Heart right ventricle (tissue), 16 donors: ENCODE data around the gene PSMG3. TPM values are rescaled to one million over a fixed set of nuclear protein-coding genes. Genes with fewer than 3 reads are reported as not detected.

Source experiments
- ATAC-seq, 8 donors: fragments of 200-7000 bp; cut with Tn5 transposase; one replicate each; pipeline ENCODE4 v1.9.1; 2020; ENCODE audit warnings: mild to moderate bottlenecking in 8 of 8, moderate library complexity in 8 of 8, moderate number of reproducible peaks in 1 of 8
- DNase-seq, 2 donors: peaks; one replicate each; pipeline ENCODE4 v3.0.0-alpha.2; 2020
- H3K27ac ChIP-seq, 10 donors: fragments of 200-600 bp; sonication (generic) in 2 of 10; one replicate each; pipeline versions ENCODE4 v1.5.0 to v1.8.0; 2020 to 2022; ENCODE audit warnings: mild to moderate bottlenecking in 3 of 10
- H3K27me3 ChIP-seq, 7 donors: fragments of 200-600 bp; one replicate each; pipeline ENCODE4 v1.8.0; 2021 to 2022; ENCODE audit warnings: mild to moderate bottlenecking in 2 of 7
- H3K36me3 ChIP-seq, 9 donors: fragments of 200-600 bp; sonication (generic) in 1 of 9; one replicate each; pipeline versions ENCODE4 v1.5.0 to v1.8.0; 2020 to 2022; ENCODE audit warnings: mild to moderate bottlenecking in 2 of 9
- H3K4me1 ChIP-seq, 9 donors: fragments of 200-600 bp; sonication (generic) in 1 of 9; one replicate each; pipeline versions ENCODE4 v1.5.0 to v1.8.0; 2020 to 2022; ENCODE audit warnings: mild to moderate bottlenecking in 4 of 9
- H3K4me3 ChIP-seq, 10 donors: fragments of 200-600 bp; sonication (generic) in 2 of 10; one replicate each; pipeline versions ENCODE4 v1.5.0 to v1.8.0; 2020 to 2022; ENCODE audit warnings: mild to moderate bottlenecking in 7 of 10, moderate library complexity in 2 of 10
- H3K9me3 ChIP-seq, 11 donors: fragments of 200-600 bp in 10 of 11; sonication (generic) in 2 of 11; one replicate each; pipeline versions ENCODE4 v1.5.0 to v1.8.0; 2013 to 2022; ENCODE audit warnings: mild to moderate bottlenecking in 2 of 11, control low read depth in 1 of 11, moderate library complexity in 1 of 11
- WGBS, 2 donors: extraction: QIAGEN DNeasy Blood & Tissue Kit; methylation state at CpG; one replicate each; pipeline ENCODE4 v1.1.7; 2013; ENCODE audit warnings: inconsistent platforms in 1 of 2; 5-methylcytosine and 5-hydroxymethylcytosine counted together
- intact Hi-C, 10 donors: fragments of 100-400 bp; cut with DNase I; formaldehyde crosslinking; loops; one replicate each; pipeline versions ENCODE4 v1.11.1 to v1.14.2; 2022
- polyA plus RNA-seq, 2 donors: library from polyadenylated mRNA; stranded (reverse); fragments of 200-250 nt; gene quantifications; one replicate each; pipeline ENCODE4 v1.2.3, GENCODE V29; 2013
- total RNA-seq, 10 donors: library from RNA; stranded (reverse); fragmentation: NEBNext Ultra II Directional in 3 of 10; extraction: Animal tissue kit (Norgen Biotek cat#: 25700) in 3 of 10; gene quantifications; one replicate each; pipeline versions ENCODE4 v1.2.1 to v1.2.4, GENCODE V29; 2021 to 2023
- TF ChIP-seq, protein P1 (sequence below), 9 donors: fragments of 200-600 bp; sonication (generic) in 2 of 9; IDR thresholded peaks; one replicate each; pipeline versions ENCODE4 v1.5.0 to v1.8.0; 2021 to 2022; ENCODE audit warnings: antibody characterized with exemption in 9 of 9, mild to moderate bottlenecking in 5 of 9, moderate library complexity in 1 of 9
- donor health status: Arrhythmogenic right ventricular cardiomyopathy.
- donor health status: ischemic (EF 13 %, LVEDD 7.1; RV severe dilation, severe dysfunction).
- donor health status: healthy with polysubstance abuse.
- donor health status: DM: no; HTN: yes; CAD: no.
- donor health status: DM: no; HTN: no; CAD: no.
- donor health status: ischemic (EF 25% LVEDD 6.9; RV normal size, moderate dysfunction).
- donor health status: ischemic (EF 25% LVEDD 5.7; RV mildly dilated, moderate dysfunction).
- donor health status: healthy.
- donor health status: DM: yes; HTN: yes; CAD: no.
- donor health status: Ischemic cardiomyopathy.
- donor health status: ischemic (EF 35%, LVEDD 5.7; RV mildly dilated, moderate dysfunction).
- donor health status: nonischemic (EF 11% LVEDD 7.7; RV severe dilation, severe dysfunction).
- donor health status: DM: yes; HTN: yes; CAD: no.
- donor health status: PGD.
- donor health status: ischemic (EF 29% LVEDD 5.4; RV normal size, mild dysfunction).
- donor health status: nonischemic (EF 23%, LVEDD 6.1; RV moderate dilation, normal function).

The PSMG3 gene
- total and polyA plus RNA-seq, 12 donors = 7.3 to 45.7 (median 12.0) TPM

DNA sequence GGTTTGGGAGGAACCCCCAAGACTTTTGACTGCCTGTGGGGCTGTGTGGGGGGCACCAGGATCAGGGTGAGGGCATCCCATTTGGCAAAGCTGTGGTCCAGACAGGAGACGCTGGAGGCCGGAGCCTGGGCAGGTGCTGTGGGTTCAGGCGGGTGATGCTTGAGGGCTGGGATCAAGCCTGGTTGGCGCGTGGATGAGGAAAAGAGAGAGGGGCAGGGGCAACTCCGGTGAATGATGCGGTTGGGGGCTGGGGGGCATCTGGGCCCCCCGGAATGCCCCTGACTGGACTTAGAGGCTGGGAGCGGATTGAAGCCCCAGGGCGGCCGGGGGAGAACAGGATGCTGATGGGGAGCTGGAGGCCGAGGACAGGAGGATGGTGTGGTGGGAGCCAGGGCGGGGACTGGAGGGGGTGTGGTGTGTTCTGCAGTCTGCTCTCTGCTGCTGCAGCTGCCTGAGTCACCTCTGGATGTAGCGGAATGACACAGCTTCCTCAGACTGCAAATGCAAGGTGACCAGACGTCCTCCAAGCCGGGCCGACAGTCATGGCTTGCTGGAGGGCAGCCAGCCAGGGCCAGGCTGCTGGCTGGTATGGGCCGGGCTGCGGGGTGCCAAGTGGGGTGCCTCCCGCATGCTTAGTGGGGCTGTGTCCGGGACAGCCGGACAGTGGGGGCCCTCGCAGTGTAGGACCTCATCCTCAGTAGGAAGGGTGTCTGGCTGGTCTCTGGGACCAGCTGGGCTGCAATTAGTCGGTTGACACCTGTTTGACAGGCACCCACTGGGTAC is 36.1 kb downstream of the PSMG3 start:
- 60 to 65% methylated on average over 24 of the region's 24 CpGs for WGBS, 2 donors
- TF ChIP-seq, protein P1, sequence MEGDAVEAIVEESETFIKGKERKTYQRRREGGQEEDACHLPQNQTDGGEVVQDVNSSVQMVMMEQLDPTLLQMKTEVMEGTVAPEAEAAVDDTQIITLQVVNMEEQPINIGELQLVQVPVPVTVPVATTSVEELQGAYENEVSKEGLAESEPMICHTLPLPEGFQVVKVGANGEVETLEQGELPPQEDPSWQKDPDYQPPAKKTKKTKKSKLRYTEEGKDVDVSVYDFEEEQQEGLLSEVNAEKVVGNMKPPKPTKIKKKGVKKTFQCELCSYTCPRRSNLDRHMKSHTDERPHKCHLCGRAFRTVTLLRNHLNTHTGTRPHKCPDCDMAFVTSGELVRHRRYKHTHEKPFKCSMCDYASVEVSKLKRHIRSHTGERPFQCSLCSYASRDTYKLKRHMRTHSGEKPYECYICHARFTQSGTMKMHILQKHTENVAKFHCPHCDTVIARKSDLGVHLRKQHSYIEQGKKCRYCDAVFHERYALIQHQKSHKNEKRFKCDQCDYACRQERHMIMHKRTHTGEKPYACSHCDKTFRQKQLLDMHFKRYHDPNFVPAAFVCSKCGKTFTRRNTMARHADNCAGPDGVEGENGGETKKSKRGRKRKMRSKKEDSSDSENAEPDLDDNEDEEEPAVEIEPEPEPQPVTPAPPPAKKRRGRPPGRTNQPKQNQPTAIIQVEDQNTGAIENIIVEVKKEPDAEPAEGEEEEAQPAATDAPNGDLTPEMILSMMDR (IDR thresholded peaks at IDR 0.05) = no peak
- Histone ChIP-seq H3K4me1 (peaks cover 23 to 79% (median 67%) of the 10 kb centered on the region in 9 donors), H3K27ac (peak overlapping the region; percentile 69 to 100 (median 98)), H3K4me3 (peak overlapping the region in 9 of 10 donors; percentile 3 to 70 (median 63)), H3K27me3 (no peaks in the 10 kb centered on the region), H3K36me3 (peaks cover 0 to 22% (median 0%) of the 10 kb centered on the region in 9 donors), H3K9me3 (no peaks in the 10 kb centered on the region)
- intact Hi-C loops = loop anchor here in 2 of 10 donors (2.0 to 5.0 kb wide), 3 partner anchors 19 to 39 kb away; partner anchors contain the start of gene PSMG3 (in 1 of the 2)
- DNase-seq = peak; percentile 55 to 65
- ATAC-seq = peak in 6 of 8 donors; percentile 2 to 28 (median 16)

DNA sequence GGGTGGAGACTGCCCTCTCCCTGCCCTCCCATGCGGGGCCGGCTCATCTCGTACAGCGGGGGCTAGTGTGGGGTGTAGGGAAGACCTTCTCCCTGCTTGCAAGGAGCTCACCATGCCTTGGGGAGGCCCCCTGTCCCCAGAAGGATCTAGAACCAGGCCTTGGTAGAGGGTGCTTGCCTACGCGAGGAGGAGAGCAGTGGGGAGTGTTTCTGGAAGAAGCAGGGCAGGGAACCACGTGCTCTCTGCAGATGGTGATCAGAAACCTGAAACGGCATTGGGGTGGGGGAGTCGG is 36.6 kb downstream of the PSMG3 start:
- Histone ChIP-seq H3K36me3 (peaks cover 0 to 17% (median 0%) of the 10 kb centered on the region in 9 donors), H3K9me3 (no peaks in the 10 kb centered on the region), H3K4me1 (peaks cover 20 to 74% (median 62%) of the 10 kb centered on the region in 9 donors), H3K27me3 (no peaks in the 10 kb centered on the region), H3K27ac (peak overlapping the region; percentile 69 to 100 (median 98)), H3K4me3 (peak overlapping the region in 9 of 10 donors; percentile 18 to 70 (median 66))
- DNase-seq (no peak), ATAC-seq (no peak)
- TF ChIP-seq, protein P1 (IDR thresholded peaks at IDR 0.05) = no peak
- WGBS, 2 donors = 45 to 65% methylated on average over 9 of the region's 9 CpGs
- intact Hi-C loops = loop anchor here in 2 of 10 donors (2.0 to 5.0 kb wide), 3 partner anchors 18 to 39 kb away; partner anchors contain the start of gene PSMG3 (in 1 of the 2)

DNA sequence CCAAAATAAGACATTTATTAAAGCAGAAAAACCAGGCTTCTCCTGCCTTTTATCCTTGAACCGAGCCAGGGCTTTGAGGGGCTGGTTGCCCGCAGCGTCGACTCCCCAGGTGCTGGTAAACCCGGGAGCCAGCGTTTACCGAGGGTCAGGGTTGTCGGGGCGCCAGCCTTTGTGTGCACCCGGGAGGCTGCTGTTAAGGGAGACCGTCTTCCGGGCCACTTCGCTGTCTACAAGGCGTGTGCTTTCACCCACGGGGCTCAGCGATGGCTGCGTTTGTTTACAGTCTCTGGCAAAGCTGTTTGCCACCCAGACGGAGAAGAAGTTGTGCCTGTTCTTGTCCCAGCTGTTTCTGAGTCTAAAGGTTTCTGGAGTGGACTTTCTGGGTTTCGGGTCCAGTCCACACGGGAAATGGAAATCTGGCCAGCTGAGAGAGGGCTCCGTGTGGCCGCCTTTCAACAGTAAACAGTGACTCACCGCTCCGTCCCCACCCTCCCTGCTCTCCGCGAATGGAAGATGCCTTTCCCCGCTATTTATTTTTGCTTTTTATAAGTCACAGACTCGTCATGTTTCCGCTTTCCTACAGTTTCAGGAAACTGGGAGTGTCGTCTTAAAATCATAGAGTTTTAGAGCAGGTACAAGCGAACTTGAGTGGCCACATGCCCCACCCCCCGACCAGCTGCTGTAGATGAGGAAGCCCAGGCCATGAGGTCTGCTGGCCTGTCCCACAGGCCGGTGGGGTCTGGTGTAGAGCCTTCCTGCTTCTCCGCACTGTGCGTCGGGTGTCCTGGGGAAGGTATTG is 37.2 kb downstream of the PSMG3 start:
- Histone ChIP-seq H3K27me3 (no peaks in the 10 kb centered on the region), H3K9me3 (no peaks in the 10 kb centered on the region), H3K4me1 (peaks cover 18 to 68% (median 59%) of the 10 kb centered on the region in 9 donors), H3K4me3 (peak overlapping the region in 9 of 10 donors; percentile 60 to 73 (median 66)), H3K36me3 (peaks cover 0 to 16% (median 0%) of the 10 kb centered on the region in 9 donors), H3K27ac (peak overlapping the region; percentile 69 to 100 (median 98))
- DNase-seq = peak; percentile 69 to 88
- 14 to 19% methylated on average over 36 of the region's 36 CpGs for WGBS, 2 donors
- peak; percentile 19 to 62 (median 38) for ATAC-seq
- TF ChIP-seq, protein P1 (IDR thresholded peaks at IDR 0.05) = no peak
- intact Hi-C loops = loop anchor here in 2 of 10 donors (2.0 to 5.0 kb wide), 3 partner anchors 18 to 40 kb away; partner anchors contain the start of gene PSMG3 (in 1 of the 2)

DNA sequence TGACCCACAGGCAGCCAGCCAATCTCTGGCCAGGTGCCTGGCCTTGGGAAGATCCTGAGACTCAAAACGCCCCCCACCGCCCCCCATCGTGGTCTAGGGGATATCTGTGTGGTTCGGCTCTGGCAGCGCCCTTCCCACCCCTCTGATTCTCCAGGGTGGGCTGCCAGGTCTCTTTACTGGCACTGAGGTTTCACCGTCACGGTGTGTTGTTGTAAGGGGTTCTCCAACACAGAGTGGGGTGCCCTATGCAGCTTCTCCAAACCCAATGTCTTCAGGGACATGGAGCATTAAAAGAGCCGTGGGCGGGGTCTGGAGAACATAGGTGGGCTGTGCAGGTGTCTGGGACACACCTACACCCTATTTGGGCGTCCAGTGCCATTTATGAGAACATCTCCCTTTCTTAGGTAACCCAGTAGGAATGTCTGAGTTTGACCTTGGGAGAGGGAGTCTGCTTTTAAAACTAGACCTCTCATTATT is 37.8 kb downstream of the PSMG3 start:
- peaks cover 16 to 63% (median 55%) of the 10 kb centered on the region in 9 donors for H3K4me1 ChIP-seq
- H3K4me3 ChIP-seq = peak overlapping the region in 9 of 10 donors; percentile 60 to 73 (median 66)
- TF ChIP-seq, protein P1 (IDR thresholded peaks at IDR 0.05) = no peak
- H3K36me3 ChIP-seq = peaks cover 0 to 16% (median 0%) of the 10 kb centered on the region in 9 donors
- peak overlapping the region; percentile 69 to 100 (median 98) for H3K27ac ChIP-seq
- no peaks in the 10 kb centered on the region for H3K9me3 ChIP-seq
- H3K27me3 ChIP-seq = no peaks in the 10 kb centered on the region
- ATAC-seq (no peak), DNase-seq (peak; percentile 30 to 35)
- intact Hi-C loops = loop anchor here in 2 of 10 donors (2.0 to 5.0 kb wide), 3 partner anchors 17 to 40 kb away; partner anchors contain the start of gene PSMG3 (in 1 of the 2)
- WGBS, 2 donors = 40 to 54% methylated on average over 10 of the region's 10 CpGs
